HEK293 (cell line): ENCODE data around the gene DMD.
A peak's percentile ranks its signal among the peaks of the same experiment; 100 is the strongest.

Experiments
- CTCF ChIA-PET: fragments of 350-600 bp; formaldehyde crosslinking; extraction: SDS; loops from one replicate; lab custom pipeline; 2021; ENCODE audit warnings: antibody characterized with exemption; lab: Yijun Ruan, JAX
- POLR2A ChIA-PET: fragments of 300-600 bp; formaldehyde crosslinking; extraction: SDS; loops from one replicate; lab custom pipeline; 2020; ENCODE audit warnings: antibody characterized with exemption, inconsistent platforms; lab: Yijun Ruan, JAX
- H3K27ac ChIP-seq: fragments of 200-500 bp; sonication (Bioruptor generic); 2 replicates; pipeline ENCODE4 v1.5.1; 2014; ENCODE audit warnings: low read depth, low read length, control low read depth, inconsistent platforms; ENCODE audit errors: extremely low read depth
- H3K36me3 ChIP-seq, 2 experiments: fragments of 200-500 bp in 1 of 2; sonication (Bioruptor generic) in 1 of 2; 1 replicate in 1 of 2; 2 replicates in 1 of 2; pipeline ENCODE4 v1.5.1; 2014 to 2017; ENCODE audit warnings: inconsistent platforms in 2 of 2, low read length in 2 of 2; ENCODE audit not compliant: control insufficient read depth in 2 of 2, insufficient read depth in 1 of 2
- H3K4me1 ChIP-seq: fragments of 200-500 bp; sonication (Bioruptor generic); 2 replicates; pipeline ENCODE4 v1.5.1; 2014; ENCODE audit warnings: mild to moderate bottlenecking, low read length, inconsistent platforms; ENCODE audit not compliant: control insufficient read depth, insufficient read depth
- H3K4me3 ChIP-seq: 2 replicates; pipeline ENCODE4 v1.5.1; 2011; ENCODE audit warnings: low read depth, mild to moderate bottlenecking, control low read depth, low read length, moderate library complexity
- H3K9me3 ChIP-seq: fragments of 200-500 bp; sonication (Bioruptor generic); 2 replicates; pipeline ENCODE4 v1.5.1; 2014; ENCODE audit warnings: low read depth, low read length, inconsistent platforms; ENCODE audit not compliant: control insufficient read depth, insufficient read depth
- FEZF1 ChIP-seq: fragments of 450-650 bp; formaldehyde crosslinking; IDR thresholded peaks from 2 replicates; pipeline ENCODE4 v1.5.1; 2016; ENCODE audit warnings: missing biosample characterization, missing genetic modification characterization
- HOXC10 ChIP-seq: sonication (generic); formaldehyde crosslinking; IDR thresholded peaks from 2 replicates; pipeline ENCODE4 v1.8.1; 2023; ENCODE audit warnings: mild to moderate bottlenecking, missing genetic modification reagents
- KLF7 ChIP-seq: fragments of 450-650 bp; formaldehyde crosslinking; IDR thresholded peaks from 2 replicates; pipeline ENCODE4 v1.5.1; 2016; ENCODE audit warnings: missing biosample characterization, missing genetic modification characterization, borderline replicate concordance
- KLF9 ChIP-seq: fragments of 450-650 bp; formaldehyde crosslinking; IDR thresholded peaks from 2 replicates; pipeline ENCODE4 v1.5.1; 2016; ENCODE audit warnings: missing biosample characterization, missing genetic modification characterization, low read depth
- PRDM1 ChIP-seq: fragments of 450-650 bp; formaldehyde crosslinking; IDR thresholded peaks from 2 replicates; pipeline ENCODE4; 2016; ENCODE audit warnings: missing biosample characterization, missing genetic modification characterization
- SALL2 ChIP-seq: fragments of 450-650 bp; formaldehyde crosslinking; IDR thresholded peaks from 2 replicates; pipeline ENCODE4 v1.5.0; 2017; ENCODE audit warnings: missing biosample characterization, mild to moderate bottlenecking, missing genetic modification characterization, borderline replicate concordance
- SP3 ChIP-seq: fragments of 450-650 bp; formaldehyde crosslinking; IDR thresholded peaks from 2 replicates; pipeline ENCODE4 v1.5.1; 2016; ENCODE audit warnings: missing biosample characterization, missing genetic modification characterization
- TRIM28 ChIP-seq: IDR thresholded peaks from 2 replicates; pipeline ENCODE4 v1.6.1; 2011; ENCODE audit warnings: low read length, control low read depth, borderline replicate concordance
- YY2 ChIP-seq: fragments of 450-650 bp; formaldehyde crosslinking; IDR thresholded peaks from 2 replicates; pipeline ENCODE4 v1.5.1; 2016; ENCODE audit warnings: missing biosample characterization, missing genetic modification characterization
- ZFP41 ChIP-seq: fragments of 450-650 bp; formaldehyde crosslinking; IDR thresholded peaks from 2 replicates; pipeline ENCODE4 v1.5.1; 2016; ENCODE audit warnings: missing biosample characterization, missing genetic modification characterization, borderline replicate concordance
- ZNF133 ChIP-seq: fragments of 450-650 bp; formaldehyde crosslinking; IDR thresholded peaks from 2 replicates; pipeline ENCODE4 v1.5.1; 2016; ENCODE audit warnings: missing biosample characterization, missing genetic modification characterization
- ZNF148 ChIP-seq: fragments of 450-650 bp; formaldehyde crosslinking; IDR thresholded peaks from 2 replicates; pipeline ENCODE4 v1.5.0; 2017; ENCODE audit warnings: missing biosample characterization, missing genetic modification characterization, borderline replicate concordance
- ZNF223 ChIP-seq: fragments of 450-650 bp; formaldehyde crosslinking; IDR thresholded peaks from 2 replicates; pipeline ENCODE4 v1.5.1; 2016; ENCODE audit warnings: missing biosample characterization, missing genetic modification characterization
- ZNF239 ChIP-seq: fragments of 450-650 bp; formaldehyde crosslinking; IDR thresholded peaks from 2 replicates; pipeline ENCODE4 v1.5.1; 2016; ENCODE audit warnings: missing biosample characterization, missing genetic modification characterization
- ZNF280C ChIP-seq: fragments of 450-650 bp; formaldehyde crosslinking; IDR thresholded peaks from 2 replicates; pipeline ENCODE4 v1.5.1; 2016; ENCODE audit warnings: missing biosample characterization, missing genetic modification characterization
- ZNF354C ChIP-seq: fragments of 450-650 bp; formaldehyde crosslinking; IDR thresholded peaks from 2 replicates; pipeline ENCODE4 v1.5.1; 2016; ENCODE audit warnings: missing biosample characterization, missing genetic modification characterization, low read depth, borderline replicate concordance
- ZNF404 ChIP-seq: fragments of 450-650 bp; formaldehyde crosslinking; IDR thresholded peaks from 2 replicates; pipeline ENCODE4 v1.5.1; 2017; ENCODE audit warnings: missing biosample characterization, missing genetic modification characterization
- ZNF501 ChIP-seq: fragments of 450-650 bp; formaldehyde crosslinking; IDR thresholded peaks from 2 replicates; pipeline ENCODE4 v1.5.1; 2016; ENCODE audit warnings: missing biosample characterization, missing genetic modification characterization
- ZNF521 ChIP-seq: fragments of 450-650 bp; formaldehyde crosslinking; IDR thresholded peaks from 2 replicates; pipeline ENCODE4 v1.5.1; 2017; ENCODE audit warnings: missing biosample characterization, mild to moderate bottlenecking, missing genetic modification characterization
- ZNF670 ChIP-seq: fragments of 450-650 bp; formaldehyde crosslinking; IDR thresholded peaks from 2 replicates; pipeline ENCODE4 v1.5.1; 2016; ENCODE audit warnings: missing biosample characterization, missing genetic modification characterization, low read depth
- ZNF707 ChIP-seq: fragments of 450-650 bp; formaldehyde crosslinking; IDR thresholded peaks from 2 replicates; pipeline ENCODE4 v1.5.1; 2016; ENCODE audit warnings: missing biosample characterization, missing genetic modification characterization
- ZNF777 ChIP-seq: fragments of 450-650 bp; formaldehyde crosslinking; IDR thresholded peaks from 2 replicates; pipeline ENCODE4 v1.5.1; 2017; ENCODE audit warnings: missing biosample characterization, missing genetic modification characterization, borderline replicate concordance
- ZNF785 ChIP-seq: fragments of 450-650 bp; formaldehyde crosslinking; IDR thresholded peaks from 2 replicates; pipeline ENCODE4 v1.5.1; 2016; ENCODE audit warnings: missing biosample characterization, missing genetic modification characterization
- ZNF792 ChIP-seq: fragments of 450-650 bp; formaldehyde crosslinking; IDR thresholded peaks from 2 replicates; pipeline ENCODE4 v1.5.1; 2016; ENCODE audit warnings: missing biosample characterization, missing genetic modification characterization
- ZSCAN5A ChIP-seq: fragments of 450-650 bp; formaldehyde crosslinking; IDR thresholded peaks from 2 replicates; pipeline ENCODE4 v1.5.1; 2016; ENCODE audit warnings: missing biosample characterization, missing genetic modification characterization

DMD gene

GRCh38 chrX:31555506-31555905 is 1655.8 kb downstream of the DMD start:
- Histone ChIP-seq H3K36me3 (no peaks in the 10 kb centered on the region), H3K27ac (no peak overlapping the region), H3K4me1 (no peaks in the 10 kb centered on the region), H3K4me3 (no peak overlapping the region), H3K9me3 (no peaks in the 10 kb centered on the region)
- ChIA-PET POLR2A (no interaction called here), CTCF (no interaction called here)
- TF ChIP-seq TRIM28: peak; percentile 68; the same call in 1 of the 2 replicates
- no peak for TF ChIP-seq KLF9 (tag by site-specific recombination)

- ChIA-PET CTCF (interaction anchor here (0.7 to 2.0 kb wide), 2 partner anchors 9 to 126 kb away, joined by 3 to 6 read pairs; no protein-coding TSS in a partner anchor), POLR2A (no interaction called here)
- TF ChIP-seq ZNF354C (tag by site-specific recombination) (no peak), SP3 (tag by site-specific recombination) (no peak), ZNF785 (tag by site-specific recombination) (no peak)
- Histone ChIP-seq H3K36me3 (no peaks in the 10 kb centered on the region), H3K4me3 (no peak overlapping the region), H3K4me1 (no peaks in the 10 kb centered on the region), H3K9me3 (no peaks in the 10 kb centered on the region), H3K27ac (no peak overlapping the region)
These were observed 1659.4 kb downstream of the DMD start for GRCh38 chrX:31551913-31552312.

GRCh38 chrX:31550158-31550557 is 1661.2 kb downstream of the DMD start:
- Histone ChIP-seq H3K4me1 (no peaks in the 10 kb centered on the region), H3K36me3 (no peaks in the 10 kb centered on the region), H3K4me3 (no peak overlapping the region), H3K27ac (no peak overlapping the region), H3K9me3 (no peaks in the 10 kb centered on the region)
- ChIA-PET POLR2A (no interaction called here), CTCF (no interaction called here)
- TF ChIP-seq ZNF792 (tag by site-specific recombination) (no peak), ZNF501 (no peak), ZFP41 (tag by site-specific recombination) (no peak), ZNF777 (tag by site-specific recombination) (no peak), HOXC10 (CRISPR knock-in tag) (no peak), ZNF239 (no peak), PRDM1 (tag by site-specific recombination) (no peak), ZNF280C (no peak), FEZF1 (tag by site-specific recombination) (no peak), ZNF223 (tag by site-specific recombination) (no peak), ZNF148 (no peak), ZNF404 (no peak), ZNF707 (tag by site-specific recombination) (no peak), YY2 (no peak), ZNF521 (tag by site-specific recombination) (no peak), ZNF670 (tag by site-specific recombination) (no peak), KLF7 (tag by site-specific recombination) (no peak), ZNF133 (tag by site-specific recombination) (no peak), SALL2 (no peak), ZSCAN5A (tag by site-specific recombination) (no peak)
